SK-N-SH treated with all-trans-retinoic acid at 6 μM for 48 hours (cell line): ENCODE results near the gene FOXO4.

Experiments used
- ARNTL ChIP-seq: fragments of 450-650 bp; formaldehyde crosslinking; IDR thresholded peaks from 2 replicates; pipeline ENCODE4 v1.5.0; 2020; ENCODE audit warnings: low read depth, mild to moderate bottlenecking, moderate library complexity, borderline replicate concordance
- CSDC2 ChIP-seq: fragments of 250-450 bp; sonication (Bioruptor Pico); IDR thresholded peaks from 2 replicates; pipeline ENCODE4 v1.5.0; 2020; ENCODE audit warnings: mild to moderate bottlenecking, moderate library complexity

GRCh38 chrX:71057848-71058530 is 37.7 kb upstream of the FOXO4 start:
- TF ChIP-seq ARNTL (no peak), CSDC2 (CRISPR knock-in tag) (no peak)
